ENCODE results near the gene L3MBTL4. TPM values are rescaled to one million over a fixed set of nuclear protein-coding genes. Genes with fewer than 3 reads are reported as not detected.

The L3MBTL4 gene
- total RNA-seq, 8 experiments from 2014 or later: 0.10 to 11.2 (median 0.95) TPM

GRCh38 chr18:5986257-5986931 is 428.3 kb downstream of the L3MBTL4 start:
- peaks cover 9 to 12% of the 10 kb centered on the region in 2 donors for H3K4me1 ChIP-seq (replicated peaks in 1 of 2)
- 20 to 100% (median 79%) methylated on average over 1 to 5 of the region's 5 CpGs; no CpG with 5 or more reads in 2 of the 10 experiments for WGBS, 10 experiments
- no peak overlapping the region for H3K4me3 ChIP-seq
- no peak overlapping the region for H3K27ac ChIP-seq
- no peak for ATAC-seq (replicated peaks in 6 of 8)
- in situ Hi-C loops (cut with MboI; ENCODE audit: low pct_unique_long_range_greater_than_20kb in 2 of 9, low sequenced_read_pairs in 9 of 9, unreplicated experiment in 9 of 9): loop anchor here in 1 of 9 experiments (25.0 kb wide), 1 partner anchor 101 kb away; no protein-coding TSS in a partner anchor

DNA sequence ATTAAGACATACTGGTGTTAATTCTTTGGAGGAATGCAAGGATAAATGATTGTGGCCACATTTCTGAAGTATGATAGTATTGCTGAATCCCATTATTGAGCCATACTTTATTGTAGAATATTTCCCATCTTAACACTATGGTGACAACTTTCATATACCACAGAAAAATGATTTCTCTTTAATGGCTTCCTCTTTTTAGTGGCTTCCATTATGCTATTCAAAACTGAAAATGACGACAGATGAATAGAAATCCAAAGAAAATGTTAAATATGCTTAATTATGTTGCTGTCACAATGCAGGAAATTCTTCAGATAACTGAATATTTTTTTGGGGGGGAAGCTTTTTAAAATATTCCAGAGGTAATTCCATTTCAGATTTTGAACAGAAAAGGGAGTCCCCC is 430.5 kb downstream of the L3MBTL4 start:
- no peak for ATAC-seq (replicated peaks in 6 of 8)
- Histone ChIP-seq H3K4me1 (replicated peaks in 1 of 2) (peaks cover 9 to 12% of the 10 kb centered on the region in 2 donors), H3K27ac (no peak overlapping the region), H3K4me3 (no peak overlapping the region)
- 14 to 100% (median 96%) methylated on average over 1 of the region's 1 CpG for WGBS, 10 experiments
- in situ Hi-C loops (cut with MboI; ENCODE audit: low pct_unique_long_range_greater_than_20kb in 2 of 9, low sequenced_read_pairs in 9 of 9, unreplicated experiment in 9 of 9): loop anchor here in 1 of 9 experiments (25.0 kb wide), 1 partner anchor 103 kb away; no protein-coding TSS in a partner anchor

DNA sequence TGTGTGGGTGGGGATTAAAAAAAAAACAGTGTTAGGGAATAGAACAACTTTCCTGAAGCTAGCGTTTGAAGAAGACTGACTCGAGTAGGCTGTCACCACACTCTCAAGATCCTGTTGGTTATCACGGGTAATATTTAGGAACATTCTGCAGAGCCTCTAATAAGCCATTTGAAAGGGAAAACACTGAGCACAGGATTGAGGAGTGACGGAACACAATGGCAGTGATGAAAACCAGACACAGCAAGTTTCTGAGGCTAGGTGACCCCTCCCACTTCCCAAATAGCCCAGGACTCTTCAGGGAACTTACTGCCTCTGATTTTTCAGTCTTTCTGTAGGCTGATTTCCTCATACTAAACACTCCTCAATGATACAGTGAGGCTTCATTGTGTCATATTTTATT is 431.2 kb downstream of the L3MBTL4 start:
- peaks cover 9 to 12% of the 10 kb centered on the region in 2 donors for H3K4me1 ChIP-seq (replicated peaks in 1 of 2)
- WGBS, 10 experiments: 17 to 100% (median 65%) methylated on average over 1 to 4 of the region's 4 CpGs; no CpG with 5 or more reads in 2 of the 10 experiments

GRCh38 chr18:5982332-5982731 is 432.4 kb downstream of the L3MBTL4 start:
- Histone ChIP-seq H3K4me3 (no peak overlapping the region), H3K4me1 (replicated peaks in 1 of 2) (peaks cover 9 to 12% of the 10 kb centered on the region in 2 donors), H3K27ac (no peak overlapping the region)
- in situ Hi-C loops (cut with MboI; ENCODE audit: low pct_unique_long_range_greater_than_20kb in 2 of 9, low sequenced_read_pairs in 9 of 9, unreplicated experiment in 9 of 9): loop anchor here in 1 of 9 experiments (25.0 kb wide), 1 partner anchor 105 kb away; no protein-coding TSS in a partner anchor
- WGBS, 10 experiments: 62 to 100% (median 84%) methylated on average over 1 to 3 of the region's 3 CpGs; no CpG with 5 or more reads in 4 of the 10 experiments
- ATAC-seq (replicated peaks in 6 of 8): no peak

More for the DNA sequence above, 431.2 kb downstream of the L3MBTL4 start:
- peak in 2 of 8 experiments; percentile 54 to 57 for ATAC-seq (replicated peaks in 6 of 8)
- Histone ChIP-seq H3K4me3 (no peak overlapping the region), H3K27ac (no peak overlapping the region)
- in situ Hi-C loops (cut with MboI; ENCODE audit: low pct_unique_long_range_greater_than_20kb in 2 of 9, low sequenced_read_pairs in 9 of 9, unreplicated experiment in 9 of 9): loop anchor here in 1 of 9 experiments (25.0 kb wide), 1 partner anchor 104 kb away; no protein-coding TSS in a partner anchor

DNA sequence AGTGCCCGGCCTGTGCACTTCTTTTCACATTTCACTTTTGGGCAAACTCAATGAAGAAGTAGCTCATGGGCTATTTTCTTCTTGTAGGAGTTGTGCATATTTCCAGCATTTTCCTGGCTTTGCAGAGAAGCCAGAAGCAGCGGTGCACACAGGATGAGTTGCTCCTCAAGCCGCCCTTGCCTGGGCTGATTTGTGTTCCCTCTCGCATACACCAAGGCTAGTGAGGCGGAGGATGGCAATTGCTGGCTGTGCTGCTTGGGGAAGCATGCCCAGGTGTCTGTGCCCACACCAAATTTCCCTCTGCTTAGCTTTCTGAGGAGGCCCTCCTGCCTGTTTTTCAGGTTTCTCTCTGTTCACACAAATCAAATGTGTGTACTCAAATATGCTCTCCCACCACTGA is 434.0 kb downstream of the L3MBTL4 start:
- H3K4me3 ChIP-seq: no peak overlapping the region
- H3K27ac ChIP-seq: no peak overlapping the region
- no peak for ATAC-seq (replicated peaks in 6 of 8)
- in situ Hi-C loops (cut with MboI; ENCODE audit: low pct_unique_long_range_greater_than_20kb in 2 of 9, low sequenced_read_pairs in 9 of 9, unreplicated experiment in 9 of 9): loop anchor here in 1 of 9 experiments (25.0 kb wide), 1 partner anchor 107 kb away; no protein-coding TSS in a partner anchor
- 67 to 100% (median 83%) methylated on average over 1 to 4 of the region's 5 CpGs; no CpG with 5 or more reads in 4 of the 10 experiments for WGBS, 10 experiments
- H3K4me1 ChIP-seq (replicated peaks in 1 of 2): peaks cover 9 to 12% of the 10 kb centered on the region in 2 donors

- H3K4me3 ChIP-seq: no peak overlapping the region
- no peak overlapping the region for H3K27ac ChIP-seq
- no peak for ATAC-seq (replicated peaks in 6 of 8)
- in situ Hi-C loops (cut with MboI; ENCODE audit: low pct_unique_long_range_greater_than_20kb in 2 of 9, low sequenced_read_pairs in 9 of 9, unreplicated experiment in 9 of 9): loop anchor here in 1 of 9 experiments (25.0 kb wide), 1 partner anchor 107 kb away; no protein-coding TSS in a partner anchor
- H3K4me1 ChIP-seq (replicated peaks in 1 of 2): peaks cover 9 to 12% of the 10 kb centered on the region in 2 donors
- 35 to 92% (median 73%) methylated on average over 2 to 8 of the region's 9 CpGs; no CpG with 5 or more reads in 2 of the 10 experiments for WGBS, 10 experiments
Measured at GRCh38 chr18:5979971-5980457, 434.7 kb downstream of the L3MBTL4 start.

DNA sequence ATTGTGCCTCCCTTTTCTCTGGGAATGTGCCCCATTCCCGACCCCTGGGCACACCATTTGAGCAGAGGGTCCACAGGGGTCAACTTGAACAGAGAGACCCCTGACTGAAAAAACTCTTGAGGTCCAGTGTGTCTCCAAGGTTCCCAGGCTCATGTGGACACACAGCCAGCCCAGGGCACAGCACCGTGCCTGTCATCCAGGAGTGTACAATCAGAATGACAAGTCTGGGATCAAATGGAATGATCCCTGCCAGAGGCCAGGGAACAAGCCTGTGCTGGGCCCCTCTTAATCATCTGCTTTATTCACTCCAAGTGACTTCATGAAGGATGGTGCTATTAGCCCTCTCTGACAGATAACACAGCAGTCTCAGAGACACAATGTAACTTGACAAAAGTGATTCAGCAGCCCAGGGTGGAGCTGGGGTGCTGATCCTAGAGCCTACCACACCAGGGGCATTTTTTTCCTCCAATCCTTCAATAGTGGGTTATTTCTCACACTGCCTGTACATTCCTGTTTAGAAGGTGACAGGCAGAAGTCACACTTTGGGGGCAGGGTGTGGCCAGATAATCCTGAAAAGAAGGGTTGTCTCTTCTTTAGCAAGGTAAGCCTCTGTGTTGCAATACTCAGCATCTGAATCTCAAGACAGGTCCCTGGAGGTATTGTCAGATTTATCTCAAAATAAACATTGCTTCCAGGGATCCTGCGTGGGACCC is 435.4 kb downstream of the L3MBTL4 start:
- 0 to 100% (median 80%) methylated on average over 1 to 2 of the region's 3 CpGs; no CpG with 5 or more reads in 2 of the 10 experiments for WGBS, 10 experiments
- peak in 2 of 8 experiments; percentile 17 to 30 for ATAC-seq (replicated peaks in 6 of 8)
- Histone ChIP-seq H3K4me1 (replicated peaks in 1 of 2) (peaks cover 9 to 12% of the 10 kb centered on the region in 2 donors), H3K4me3 (no peak overlapping the region), H3K27ac (no peak overlapping the region)
- in situ Hi-C loops (cut with MboI; ENCODE audit: low pct_unique_long_range_greater_than_20kb in 2 of 9, low sequenced_read_pairs in 9 of 9, unreplicated experiment in 9 of 9): loop anchor here in 1 of 9 experiments (25.0 kb wide), 1 partner anchor 108 kb away; no protein-coding TSS in a partner anchor

DNA sequence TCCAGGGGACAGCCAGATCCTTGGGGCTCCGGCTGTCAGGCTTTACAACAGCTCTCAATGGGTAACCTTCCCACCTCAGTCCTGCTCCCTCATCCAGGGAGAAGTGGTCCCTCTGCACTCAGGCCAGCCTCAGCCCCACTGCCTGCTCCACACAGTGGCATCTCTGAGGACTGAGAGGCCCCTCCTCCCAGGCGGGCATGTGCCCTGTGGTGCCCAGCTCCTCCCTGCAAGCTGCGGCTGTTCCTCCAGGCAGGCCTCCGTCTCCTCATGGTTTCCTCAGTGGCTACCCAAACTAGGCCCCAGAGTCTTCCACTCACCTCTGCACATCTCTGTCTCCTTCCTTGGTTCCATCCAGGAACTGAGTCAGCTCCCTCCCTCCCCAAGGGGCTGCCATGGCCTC is 437.7 kb downstream of the L3MBTL4 start:
- in situ Hi-C loops (cut with MboI; ENCODE audit: low pct_unique_long_range_greater_than_20kb in 2 of 9, low sequenced_read_pairs in 9 of 9, unreplicated experiment in 9 of 9): loop anchor here in 1 of 9 experiments (25.0 kb wide), 1 partner anchor 110 kb away; no protein-coding TSS in a partner anchor
- Histone ChIP-seq H3K4me3 (no peak overlapping the region), H3K27ac (no peak overlapping the region), H3K4me1 (replicated peaks in 1 of 2) (no peaks in the 10 kb centered on the region)
- no peak for ATAC-seq (replicated peaks in 6 of 8)
- 80 to 100% (median 94%) methylated on average over 1 to 3 of the region's 4 CpGs; no CpG with 5 or more reads in 7 of the 10 experiments for WGBS, 10 experiments

DNA sequence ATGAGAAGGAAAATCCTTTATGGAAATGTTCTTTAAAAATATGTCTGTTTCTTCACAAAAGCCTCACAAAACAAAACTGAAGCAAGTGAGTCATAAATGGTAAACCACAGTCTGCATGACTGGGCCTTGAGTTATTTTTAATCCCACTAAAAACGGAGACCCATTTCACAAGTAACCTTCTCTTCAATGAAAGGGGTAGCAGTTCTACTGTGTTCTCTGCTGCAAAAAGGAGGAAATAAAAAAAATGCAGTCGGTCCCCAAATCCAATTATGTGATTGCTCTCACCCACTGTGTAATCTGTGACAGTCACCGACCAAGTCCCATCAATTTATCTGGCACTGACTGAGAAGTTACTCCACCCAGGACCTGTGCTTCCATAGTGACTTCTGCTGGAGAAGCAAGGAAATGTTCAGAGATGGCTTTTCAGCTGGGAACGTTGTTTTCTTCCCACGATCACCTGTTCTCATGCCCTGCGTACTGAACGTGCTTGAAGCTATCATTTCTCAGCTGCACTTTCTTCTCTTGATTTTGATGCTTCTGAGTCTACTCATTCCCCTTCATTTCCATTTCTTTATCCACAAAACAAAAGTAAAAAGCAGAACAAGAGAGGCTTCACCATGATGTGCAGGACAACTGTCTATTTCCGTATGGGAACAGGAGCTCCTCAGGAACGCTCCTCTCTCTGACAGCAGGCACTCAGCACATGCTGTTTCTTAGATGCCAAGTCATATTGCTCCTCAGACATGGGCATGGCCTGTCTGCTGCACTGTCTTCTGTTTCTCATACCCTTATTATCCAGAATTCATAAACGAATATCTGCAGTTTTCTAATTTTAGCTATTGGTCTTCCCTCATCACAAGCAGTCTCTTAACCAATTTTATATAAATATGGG is 439.4 kb downstream of the L3MBTL4 start:
- no peak overlapping the region for H3K4me3 ChIP-seq
- H3K4me1 ChIP-seq (replicated peaks in 1 of 2): peaks cover 7 to 8% of the 10 kb centered on the region in 2 donors
- H3K27ac ChIP-seq: no peak overlapping the region
- in situ Hi-C loops (cut with MboI; ENCODE audit: low pct_unique_long_range_greater_than_20kb in 2 of 9, low sequenced_read_pairs in 9 of 9, unreplicated experiment in 9 of 9): loop anchor here in 1 of 9 experiments (25.0 kb wide), 1 partner anchor 112 kb away; no protein-coding TSS in a partner anchor
- WGBS, 10 experiments: 48 to 92% (median 84%) methylated on average over 3 to 10 of the region's 10 CpGs
- ATAC-seq (replicated peaks in 6 of 8): peak in 4 of 8 experiments; percentile 29 to 75 (median 71)

DNA sequence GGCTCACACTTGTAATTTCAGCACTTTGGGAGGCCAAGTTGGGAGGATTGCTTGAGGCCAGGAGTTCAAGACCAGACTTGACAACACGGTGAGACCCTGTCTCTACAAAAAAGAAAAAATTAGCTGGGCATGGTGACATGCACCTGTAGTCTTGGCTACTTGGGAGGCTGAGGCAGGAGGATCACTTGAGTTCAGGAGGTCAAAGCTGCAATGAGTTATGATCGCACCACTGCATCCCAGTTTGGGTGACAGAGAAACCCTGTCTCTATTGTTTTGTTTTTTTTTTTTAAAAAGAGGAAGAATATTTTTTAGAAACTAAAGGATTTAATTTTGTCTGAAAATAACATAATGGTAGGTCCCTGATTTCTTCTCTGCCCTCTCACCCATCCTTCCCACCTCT is 440.0 kb downstream of the L3MBTL4 start:
- in situ Hi-C loops (cut with MboI; ENCODE audit: low pct_unique_long_range_greater_than_20kb in 2 of 9, low sequenced_read_pairs in 9 of 9, unreplicated experiment in 9 of 9): loop anchor here in 1 of 9 experiments (25.0 kb wide), 1 partner anchor 113 kb away; no protein-coding TSS in a partner anchor
- no peak overlapping the region for H3K4me3 ChIP-seq
- 60 to 100% (median 93%) methylated on average over 1 to 2 of the region's 2 CpGs; no CpG with 5 or more reads in 5 of the 10 experiments for WGBS, 10 experiments
- no peak for ATAC-seq (replicated peaks in 6 of 8)
- H3K27ac ChIP-seq: no peak overlapping the region
- peaks cover 14% of the 10 kb centered on the region in 2 donors for H3K4me1 ChIP-seq (replicated peaks in 1 of 2)

- no peak overlapping the region for H3K4me3 ChIP-seq
- ATAC-seq (replicated peaks in 6 of 8): peak in 3 of 8 experiments; percentile 61 to 88 (median 70)
- in situ Hi-C loops (cut with MboI; ENCODE audit: low pct_unique_long_range_greater_than_20kb in 2 of 9, low sequenced_read_pairs in 9 of 9, unreplicated experiment in 9 of 9): no loop called here
- peaks cover 15 to 17% of the 10 kb centered on the region in 2 donors for H3K4me1 ChIP-seq (replicated peaks in 1 of 2)
- WGBS, 10 experiments: 10 to 100% (median 88%) methylated on average over 2 to 3 of the region's 3 CpGs; no CpG with 5 or more reads in 3 of the 10 experiments
- H3K27ac ChIP-seq: no peak overlapping the region
Measured at GRCh38 chr18:5973099-5973498, 441.6 kb downstream of the L3MBTL4 start.

DNA sequence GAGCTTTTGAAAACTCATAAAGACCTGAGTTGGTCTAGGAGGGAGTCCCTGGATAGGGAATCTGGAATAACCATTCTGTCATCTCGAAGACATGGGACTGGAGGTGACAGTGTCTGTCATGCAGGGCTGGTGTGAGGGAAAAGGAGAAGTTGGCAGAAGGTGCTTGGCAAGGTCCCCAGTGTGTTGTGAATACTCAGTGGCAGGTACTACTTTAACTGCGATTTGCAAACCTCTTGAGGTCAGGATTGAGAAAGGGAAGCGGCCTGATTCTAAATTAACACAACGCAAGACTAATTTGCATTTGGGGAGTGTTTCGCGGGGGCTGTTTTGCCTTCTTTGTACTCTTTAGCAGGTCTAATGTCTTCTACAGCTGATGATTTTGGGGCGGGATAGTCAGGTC is 442.4 kb downstream of the L3MBTL4 start:
- WGBS, 10 experiments: 56 to 92% (median 79%) methylated on average over 1 to 7 of the region's 7 CpGs; no CpG with 5 or more reads in 2 of the 10 experiments
- Histone ChIP-seq H3K4me3 (no peak overlapping the region), H3K4me1 (replicated peaks in 1 of 2) (peaks cover 15 to 17% of the 10 kb centered on the region in 2 donors), H3K27ac (no peak overlapping the region)
- ATAC-seq (replicated peaks in 6 of 8): no peak
- in situ Hi-C loops (cut with MboI; ENCODE audit: low pct_unique_long_range_greater_than_20kb in 2 of 9, low sequenced_read_pairs in 9 of 9, unreplicated experiment in 9 of 9): no loop called here

Data from motor neuron (in vitro differentiated cells).